ENCODE data around the gene HNRNPA1. TPM values are rescaled to one million over a fixed set of nuclear protein-coding genes. Genes with fewer than 3 reads are reported as not detected.

Gene HNRNPA1
- total RNA-seq, 2 experiments from 2014 or later: 713 to 2,128 TPM

DNA sequence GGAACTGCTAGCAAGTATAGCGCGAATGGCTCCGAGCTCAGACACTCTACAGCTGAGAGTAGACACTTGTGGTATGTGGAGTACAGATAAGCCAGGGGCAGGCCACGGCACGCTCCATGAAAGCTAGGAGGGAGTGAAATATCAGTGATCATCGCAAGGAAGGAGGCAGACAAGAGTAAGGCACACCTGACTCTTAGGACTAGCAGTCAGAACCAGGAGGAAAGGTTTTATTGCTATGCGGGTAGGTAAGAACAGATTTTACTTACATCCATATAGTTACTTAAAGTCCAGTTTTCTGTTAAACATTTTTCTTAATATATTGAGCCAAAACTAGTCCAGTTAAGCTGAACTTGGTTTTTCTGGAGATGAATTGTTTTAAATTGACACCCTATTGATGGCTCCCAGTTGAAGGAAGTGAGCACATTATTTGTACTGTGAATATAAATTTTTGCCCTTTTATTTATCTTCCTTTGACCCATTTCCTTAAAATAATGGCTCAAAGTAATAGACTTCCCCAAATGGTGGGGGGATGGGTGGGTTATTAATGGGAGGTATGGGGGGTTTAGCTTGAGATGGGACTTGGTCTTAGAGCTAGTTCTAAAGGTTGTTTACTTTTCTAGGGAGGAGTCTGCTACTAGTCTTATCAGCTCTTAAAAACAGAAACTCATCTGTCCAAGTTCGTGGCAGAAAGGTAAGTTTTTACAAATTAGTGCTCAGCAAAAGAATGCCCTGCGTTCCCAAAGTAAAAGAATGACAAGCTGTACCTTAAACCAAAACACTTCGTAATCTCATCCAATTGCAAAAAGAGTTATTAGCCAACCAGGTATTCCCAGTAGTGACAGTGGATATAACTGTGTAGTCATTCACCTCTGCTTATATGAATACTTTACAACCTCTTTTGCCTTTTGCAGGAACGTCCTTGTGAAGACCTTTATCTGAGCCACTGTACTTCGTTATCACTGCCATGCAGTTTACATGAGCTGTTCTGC is 5.8 kb downstream of the HNRNPA1 start:
- peaks cover 73% of the 10 kb centered on the region for H3K36me3 ChIP-seq (ENCODE audit: insufficient read depth, low read length)
- H4K20me1 ChIP-seq (ENCODE audit: insufficient read depth, low read length): peaks cover 50% of the 10 kb centered on the region
- H3K4me1 ChIP-seq (ENCODE audit: insufficient read depth, low read length, poor library complexity, severe bottlenecking): peaks cover 52% of the 10 kb centered on the region
- POLR2A ChIA-PET: interaction anchor here (0.7 to 1.5 kb wide), 2 partner anchors 35 to 44 kb away, joined by 3 to 4 read pairs; no protein-coding TSS in a partner anchor
- no peaks in the 10 kb centered on the region for H3K9me3 ChIP-seq (ENCODE audit: low read length)
- no peak for DNase-seq (ENCODE audit: low spot score)
- H3K79me2 ChIP-seq (ENCODE audit: insufficient read depth, low read depth, low read length): peaks cover 37% of the 10 kb centered on the region
- peak overlapping the region; percentile 16 for H3K27ac ChIP-seq (ENCODE audit: low read depth, low read length, poor library complexity, severe bottlenecking)
- CTCF ChIA-PET (ENCODE audit: unreplicated experiment): interaction anchor here (0.5 to 0.6 kb wide), 2 partner anchors 18 to 72 kb away, joined by 3 to 6 read pairs; no protein-coding TSS in a partner anchor
- no peak for TF ChIP-seq EZH2phosphoT487 (IDR thresholded peaks at IDR 0.05; ENCODE audit: borderline replicate concordance, low read depth, low read length)
- TF ChIP-seq, protein P1, sequence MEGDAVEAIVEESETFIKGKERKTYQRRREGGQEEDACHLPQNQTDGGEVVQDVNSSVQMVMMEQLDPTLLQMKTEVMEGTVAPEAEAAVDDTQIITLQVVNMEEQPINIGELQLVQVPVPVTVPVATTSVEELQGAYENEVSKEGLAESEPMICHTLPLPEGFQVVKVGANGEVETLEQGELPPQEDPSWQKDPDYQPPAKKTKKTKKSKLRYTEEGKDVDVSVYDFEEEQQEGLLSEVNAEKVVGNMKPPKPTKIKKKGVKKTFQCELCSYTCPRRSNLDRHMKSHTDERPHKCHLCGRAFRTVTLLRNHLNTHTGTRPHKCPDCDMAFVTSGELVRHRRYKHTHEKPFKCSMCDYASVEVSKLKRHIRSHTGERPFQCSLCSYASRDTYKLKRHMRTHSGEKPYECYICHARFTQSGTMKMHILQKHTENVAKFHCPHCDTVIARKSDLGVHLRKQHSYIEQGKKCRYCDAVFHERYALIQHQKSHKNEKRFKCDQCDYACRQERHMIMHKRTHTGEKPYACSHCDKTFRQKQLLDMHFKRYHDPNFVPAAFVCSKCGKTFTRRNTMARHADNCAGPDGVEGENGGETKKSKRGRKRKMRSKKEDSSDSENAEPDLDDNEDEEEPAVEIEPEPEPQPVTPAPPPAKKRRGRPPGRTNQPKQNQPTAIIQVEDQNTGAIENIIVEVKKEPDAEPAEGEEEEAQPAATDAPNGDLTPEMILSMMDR (conservative IDR thresholded peaks at IDR 0.05; ENCODE audit: low read length): no peak
- H2AFZ ChIP-seq (ENCODE audit: low read length): no peak overlapping the region
- no peak overlapping the region for H3K4me3 ChIP-seq (ENCODE audit: low read depth, low read length, poor library complexity, severe bottlenecking)
- no peaks in the 10 kb centered on the region for H3K9me2 ChIP-seq (ENCODE audit: insufficient read depth, low read length)
- intact Hi-C loops (cut with micrococcal nuclease; ENCODE audit: unreplicated experiment): loop anchor here (2.0 kb wide), 1 partner anchor 72 kb away; no protein-coding TSS in a partner anchor
- BruUV-seq (replicated peaks): no TSS peak
- peak overlapping the region; percentile 70 for H3K4me2 ChIP-seq (ENCODE audit: low read length)

GRCh38 chr12:54287261-54288157 is 7.0 kb downstream of the HNRNPA1 start:
- ChIA-PET CTCF (ENCODE audit: unreplicated experiment) (interaction anchor here (0.6 kb wide), 1 partner anchor 20 kb away, joined by 3 read pairs; no protein-coding TSS in a partner anchor), POLR2A (interaction anchor here (0.7 to 1.5 kb wide), 2 partner anchors 36 to 45 kb away, joined by 3 to 4 read pairs; no protein-coding TSS in a partner anchor)
- no TSS peak for BruUV-seq (replicated peaks)
- Histone ChIP-seq H3K4me3 (ENCODE audit: low read depth, low read length, poor library complexity, severe bottlenecking) (no peak overlapping the region), H3K79me2 (ENCODE audit: insufficient read depth, low read depth, low read length) (peaks cover 25% of the 10 kb centered on the region), H4K20me1 (ENCODE audit: insufficient read depth, low read length) (peaks cover 46% of the 10 kb centered on the region), H3K4me2 (ENCODE audit: low read length) (peak overlapping the region; percentile 4; the same call in 1 of the 2 replicates), H2AFZ (ENCODE audit: low read length) (no peak overlapping the region), H3K9me2 (ENCODE audit: insufficient read depth, low read length) (no peaks in the 10 kb centered on the region), H3K27ac (ENCODE audit: low read depth, low read length, poor library complexity, severe bottlenecking) (peak overlapping the region; percentile 16), H3K36me3 (ENCODE audit: insufficient read depth, low read length) (peaks cover 61% of the 10 kb centered on the region), H3K9me3 (ENCODE audit: low read length) (no peaks in the 10 kb centered on the region), H3K4me1 (ENCODE audit: insufficient read depth, low read length, poor library complexity, severe bottlenecking) (peaks cover 47% of the 10 kb centered on the region)
- TF ChIP-seq, protein P1 (conservative IDR thresholded peaks at IDR 0.05; ENCODE audit: low read length): no peak
- TF ChIP-seq EZH2phosphoT487 (IDR thresholded peaks at IDR 0.05; ENCODE audit: borderline replicate concordance, low read depth, low read length): no peak
- intact Hi-C loops (cut with micrococcal nuclease; ENCODE audit: unreplicated experiment): loop anchor here (2.0 kb wide), 1 partner anchor 71 kb away; no protein-coding TSS in a partner anchor
- no peak for DNase-seq (ENCODE audit: low spot score)

Data from OCI-LY7 (cell line).